A673 (cell line): ENCODE measurements around the gene SKAP1.

ENCODE experiments used
- EZH2 ChIP-seq: fragments of 200-600 bp; sonication (generic); IDR thresholded peaks from 2 replicates; pipeline ENCODE4 v1.6.1; 2017; ENCODE audit warnings: borderline replicate concordance, low read depth, mild to moderate bottlenecking, mixed read lengths, antibody characterized with exemption, low read length; ENCODE audit not compliant: poor library complexity, severe bottlenecking
- TF ChIP-seq, protein P1 (sequence below): fragments of 300-800, 200-600 bp; sonication (generic); conservative IDR thresholded peaks from 2 replicates; pipeline ENCODE4 v1.5.1; 2017; ENCODE audit warnings: low read depth, mild to moderate bottlenecking, antibody characterized with exemption, low read length, moderate library complexity, mixed read lengths

DNA sequence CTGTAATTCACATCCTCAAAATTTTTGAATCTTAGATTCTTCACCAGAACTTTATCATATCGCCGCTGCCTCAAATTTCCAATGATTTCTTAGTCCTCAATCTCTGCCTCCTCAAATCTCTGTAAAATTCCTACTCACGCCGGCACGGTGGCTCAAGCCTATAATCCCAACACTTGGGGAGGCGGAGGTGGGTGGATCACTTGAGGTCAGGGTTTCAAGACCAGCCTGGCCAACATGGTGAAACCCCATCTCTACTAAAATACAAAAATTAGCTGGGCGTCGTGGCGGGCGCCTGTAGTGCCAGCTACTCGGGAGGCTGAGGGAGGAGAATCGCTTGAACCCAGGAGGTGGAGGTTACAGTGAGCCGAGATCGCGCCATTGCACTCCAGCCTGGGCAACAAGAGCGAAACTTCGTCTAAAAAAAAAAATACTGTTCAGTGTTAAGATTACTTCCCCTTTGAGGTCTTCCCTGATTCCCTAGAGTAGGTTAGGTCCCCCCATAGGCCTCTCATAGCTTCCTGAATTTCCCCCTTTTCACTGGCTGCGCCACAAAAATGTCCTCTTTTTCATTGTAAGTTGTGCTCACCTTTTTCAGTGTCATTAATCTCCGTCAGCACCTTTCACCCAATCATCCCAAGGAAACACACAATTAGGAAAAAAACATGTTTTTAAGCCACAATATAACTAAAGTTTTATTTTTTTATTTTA is 327.8 kb downstream of the SKAP1 start:
- TF ChIP-seq, protein P1, sequence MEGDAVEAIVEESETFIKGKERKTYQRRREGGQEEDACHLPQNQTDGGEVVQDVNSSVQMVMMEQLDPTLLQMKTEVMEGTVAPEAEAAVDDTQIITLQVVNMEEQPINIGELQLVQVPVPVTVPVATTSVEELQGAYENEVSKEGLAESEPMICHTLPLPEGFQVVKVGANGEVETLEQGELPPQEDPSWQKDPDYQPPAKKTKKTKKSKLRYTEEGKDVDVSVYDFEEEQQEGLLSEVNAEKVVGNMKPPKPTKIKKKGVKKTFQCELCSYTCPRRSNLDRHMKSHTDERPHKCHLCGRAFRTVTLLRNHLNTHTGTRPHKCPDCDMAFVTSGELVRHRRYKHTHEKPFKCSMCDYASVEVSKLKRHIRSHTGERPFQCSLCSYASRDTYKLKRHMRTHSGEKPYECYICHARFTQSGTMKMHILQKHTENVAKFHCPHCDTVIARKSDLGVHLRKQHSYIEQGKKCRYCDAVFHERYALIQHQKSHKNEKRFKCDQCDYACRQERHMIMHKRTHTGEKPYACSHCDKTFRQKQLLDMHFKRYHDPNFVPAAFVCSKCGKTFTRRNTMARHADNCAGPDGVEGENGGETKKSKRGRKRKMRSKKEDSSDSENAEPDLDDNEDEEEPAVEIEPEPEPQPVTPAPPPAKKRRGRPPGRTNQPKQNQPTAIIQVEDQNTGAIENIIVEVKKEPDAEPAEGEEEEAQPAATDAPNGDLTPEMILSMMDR = no peak
- no peak for TF ChIP-seq EZH2
